LoVo (cell line): ENCODE measurements around the gene CRTC1.
"Not testable (repeated sequence)": the region's sequence is repeated elsewhere in the genome, so short reads cannot be mapped to it uniquely, and the experiment has no call there.

Experiments
- DNase-seq: peaks from one replicate; pipeline ENCODE4 v3.0.0-alpha.2; 2016; ENCODE audit warnings: low spot score

CRTC1 gene

GRCh38 chr19:18729933-18730530 is 46.6 kb downstream of the CRTC1 start:
- no peak for DNase-seq

- no peak for DNase-seq
These were observed 47.5 kb downstream of the CRTC1 start for GRCh38 chr19:18730885-18731513.

GRCh38 chr19:18731562-18732008 is 48.1 kb downstream of the CRTC1 start:
- no peak for DNase-seq

- no peak for DNase-seq
These were observed 49.7 kb downstream of the CRTC1 start for GRCh38 chr19:18733196-18733647.

- not testable (repeated sequence) for DNase-seq
These were observed 50.4 kb downstream of the CRTC1 start for GRCh38 chr19:18733762-18734332.

- no peak for DNase-seq
These were observed 51.8 kb downstream of the CRTC1 start for GRCh38 chr19:18735324-18735723.

GRCh38 chr19:18735752-18736151 is 52.3 kb downstream of the CRTC1 start:
- no peak for DNase-seq

- DNase-seq: no peak
These were observed 53.2 kb downstream of the CRTC1 start for GRCh38 chr19:18736415-18737336.

- DNase-seq: no peak
These were observed 54.0 kb downstream of the CRTC1 start for GRCh38 chr19:18737337-18737953.

GRCh38 chr19:18737954-18738351 is 54.5 kb downstream of the CRTC1 start:
- no peak for DNase-seq

GRCh38 chr19:18738961-18739690 is 55.6 kb downstream of the CRTC1 start:
- DNase-seq: no peak

GRCh38 chr19:18741124-18742121 is 57.9 kb downstream of the CRTC1 start:
- DNase-seq: no peak

GRCh38 chr19:18742324-18742723 is 58.8 kb downstream of the CRTC1 start:
- DNase-seq: no peak

GRCh38 chr19:18742838-18743783 is 59.6 kb downstream of the CRTC1 start:
- DNase-seq: no peak

- DNase-seq: no peak
These were observed 60.4 kb downstream of the CRTC1 start for GRCh38 chr19:18743784-18744418.

- DNase-seq: no peak
These were observed 61.7 kb downstream of the CRTC1 start for GRCh38 chr19:18745012-18745735.

- DNase-seq: no peak
These were observed 62.5 kb downstream of the CRTC1 start for GRCh38 chr19:18745931-18746330.
